Fibroblast of lung (primary cell): ENCODE data around the gene YPEL3. TPM values are rescaled to one million over a fixed set of nuclear protein-coding genes. Genes with fewer than 3 reads are reported as not detected.

Experiments
- DNase-seq, 2 donors: peaks; one replicate each; pipeline versions ENCODE4 v3.0.0 to v3.0.0-alpha.2; 2010; ENCODE audit warnings: low read depth in 2 of 2
- H2AFZ ChIP-seq: 2 replicates; pipeline ENCODE4 v1.5.1; 2012; ENCODE audit warnings: low read length, control low read depth, inconsistent platforms
- H3K27ac ChIP-seq: 2 replicates; pipeline ENCODE4 v1.5.1; 2011; ENCODE audit warnings: low read length, control low read depth; ENCODE audit not compliant: insufficient read depth
- H3K27me3 ChIP-seq: 2 replicates; pipeline ENCODE4 v1.5.1; 2011; ENCODE audit warnings: mild to moderate bottlenecking, low read length; ENCODE audit not compliant: control insufficient read depth, insufficient read depth
- H3K36me3 ChIP-seq: 2 replicates; pipeline ENCODE4 v1.5.1; 2011; ENCODE audit warnings: low read length; ENCODE audit not compliant: control insufficient read depth, insufficient read depth
- H3K4me1 ChIP-seq: 2 replicates; pipeline ENCODE4 v1.5.1; 2011; ENCODE audit warnings: low read length; ENCODE audit not compliant: control insufficient read depth, insufficient read depth; ENCODE audit errors: extremely low read depth
- H3K4me2 ChIP-seq: 2 replicates; pipeline ENCODE4 v1.5.1; 2011; ENCODE audit warnings: low read length, control low read depth; ENCODE audit not compliant: insufficient read depth; ENCODE audit errors: extremely low read depth
- H3K4me3 ChIP-seq, 4 experiments: fragments of 200-600 bp in 1 of 4; sonication (generic) in 1 of 4; replicated peaks in 1 of 4; 2 replicates each; pipeline ENCODE4 v1.5.1; 2011 to 2016; ENCODE audit warnings: low read length in 4 of 4, low read depth in 3 of 4, mild to moderate bottlenecking in 3 of 4, control low read depth in 2 of 4, inconsistent platforms in 1 of 4, mixed read lengths in 1 of 4; ENCODE audit not compliant: insufficient read depth in 1 of 4; ENCODE audit errors: control extremely low read depth in 1 of 4
- H3K79me2 ChIP-seq: 2 replicates; pipeline ENCODE4 v1.5.1; 2012; ENCODE audit warnings: mild to moderate bottlenecking, low read length, inconsistent platforms; ENCODE audit not compliant: control insufficient read depth, insufficient read depth
- H3K9ac ChIP-seq: 2 replicates; pipeline ENCODE4 v1.5.1; 2011; ENCODE audit warnings: mild to moderate bottlenecking, low read length, control low read depth; ENCODE audit not compliant: insufficient read depth
- H3K9me3 ChIP-seq: 2 replicates; pipeline ENCODE4 v1.5.1; 2012; ENCODE audit warnings: low read depth, low read length; ENCODE audit not compliant: control insufficient read depth, insufficient read depth
- H4K20me1 ChIP-seq: 2 replicates; pipeline ENCODE4 v1.5.1; 2011; ENCODE audit warnings: low read length; ENCODE audit not compliant: control insufficient read depth, insufficient read depth; ENCODE audit errors: extremely low read depth
- CTCF ChIP-seq, 2 donors: IDR thresholded peaks in 1 of 2; conservative IDR thresholded peaks in 1 of 2; 1 replicate in 1 of 2; 2 replicates in 1 of 2; pipeline ENCODE4 v1.5.1; 2011 to 2012; ENCODE audit warnings: low read length in 2 of 2, control low read depth in 1 of 2, inconsistent platforms in 1 of 2, low read depth in 1 of 2, mild to moderate bottlenecking in 1 of 2
- EZH2 ChIP-seq: IDR thresholded peaks from 2 replicates; pipeline ENCODE4 v1.5.1; 2012; ENCODE audit warnings: low read length, control low read depth, mild to moderate bottlenecking; ENCODE audit errors: missing control alignments
- polyA plus RNA-seq, 2 donors: library from polyadenylated mRNA; depleted of rRNA in 1 of 2; stranded (reverse) in 1 of 2; unstranded in 1 of 2; fragments of >200 nt; gene quantifications; 2 replicates each; pipeline ENCODE4 v1.2.1, GENCODE V29; 2011 to 2012; ENCODE audit warnings: missing spikeins in 1 of 2
- total RNA-seq: library from RNA; depleted of rRNA; stranded (reverse); fragments of >200 nt; gene quantifications from 2 replicates; pipeline ENCODE4 v1.2.1, GENCODE V29; 2014

Gene YPEL3
- total and polyA plus RNA-seq, 2 donors (not counting 1 experiment from before 2014, with no cell fraction given) = 16.0 to 21.4 TPM

- H3K36me3 ChIP-seq = no peaks in the 10 kb centered on the region
- no peak overlapping the region for H3K9ac ChIP-seq
- no peaks in the 10 kb centered on the region for H3K79me2 ChIP-seq
- no peaks in the 10 kb centered on the region for H4K20me1 ChIP-seq
- peaks cover 20% of the 10 kb centered on the region for H3K4me1 ChIP-seq
- DNase-seq = no peak
- no peak overlapping the region for H3K4me2 ChIP-seq
- no peaks in the 10 kb centered on the region for H3K9me3 ChIP-seq
- no peaks in the 10 kb centered on the region for H3K27me3 ChIP-seq
- TF ChIP-seq CTCF (conservative IDR thresholded peaks at IDR 0.05 in 1 of 2, IDR thresholded peaks at IDR 0.05 in 1 of 2; ENCODE audit: low read depth in 1 of 2, low read length in 2 of 2) = no peak
- TF ChIP-seq EZH2 = no peak
- H2AFZ ChIP-seq = no peak overlapping the region
- no peak overlapping the region for H3K27ac ChIP-seq
- H3K4me3 ChIP-seq = no peak overlapping the region
Observed at GRCh38 chr16:30090610-30091331, 5.2 kb downstream of the YPEL3 start.

GRCh38 chr16:30088832-30089624 lies 7.0 kb downstream of the YPEL3 start:
- no peak overlapping the region for H3K4me2 ChIP-seq
- DNase-seq = no peak
- H3K9me3 ChIP-seq = no peaks in the 10 kb centered on the region
- H3K9ac ChIP-seq = no peak overlapping the region
- H2AFZ ChIP-seq = no peak overlapping the region
- no peak for TF ChIP-seq CTCF (conservative IDR thresholded peaks at IDR 0.05 in 1 of 2, IDR thresholded peaks at IDR 0.05 in 1 of 2; ENCODE audit: low read depth in 1 of 2, low read length in 2 of 2)
- no peak for TF ChIP-seq EZH2
- no peaks in the 10 kb centered on the region for H3K27me3 ChIP-seq
- peaks cover 14% of the 10 kb centered on the region for H3K4me1 ChIP-seq
- H3K4me3 ChIP-seq = no peak overlapping the region
- H3K27ac ChIP-seq = no peak overlapping the region
- no peaks in the 10 kb centered on the region for H3K79me2 ChIP-seq
- H4K20me1 ChIP-seq = no peaks in the 10 kb centered on the region
- peaks cover 13% of the 10 kb centered on the region for H3K36me3 ChIP-seq

- Histone ChIP-seq H3K4me3 (no peak overlapping the region), H3K79me2 (no peaks in the 10 kb centered on the region), H3K4me2 (no peak overlapping the region), H3K27ac (no peak overlapping the region), H4K20me1 (no peaks in the 10 kb centered on the region), H3K27me3 (no peaks in the 10 kb centered on the region), H3K9me3 (no peaks in the 10 kb centered on the region), H3K36me3 (peaks cover 20% of the 10 kb centered on the region), H2AFZ (no peak overlapping the region), H3K9ac (no peak overlapping the region), H3K4me1 (peaks cover 14% of the 10 kb centered on the region)
- TF ChIP-seq CTCF (conservative IDR thresholded peaks at IDR 0.05 in 1 of 2, IDR thresholded peaks at IDR 0.05 in 1 of 2; ENCODE audit: low read depth in 1 of 2, low read length in 2 of 2) = no peak
- no peak for TF ChIP-seq EZH2
- DNase-seq = no peak
Observed at GRCh38 chr16:30088237-30088831, 7.7 kb downstream of the YPEL3 start.
